ENCODE data around the gene CMC1.

DNA sequence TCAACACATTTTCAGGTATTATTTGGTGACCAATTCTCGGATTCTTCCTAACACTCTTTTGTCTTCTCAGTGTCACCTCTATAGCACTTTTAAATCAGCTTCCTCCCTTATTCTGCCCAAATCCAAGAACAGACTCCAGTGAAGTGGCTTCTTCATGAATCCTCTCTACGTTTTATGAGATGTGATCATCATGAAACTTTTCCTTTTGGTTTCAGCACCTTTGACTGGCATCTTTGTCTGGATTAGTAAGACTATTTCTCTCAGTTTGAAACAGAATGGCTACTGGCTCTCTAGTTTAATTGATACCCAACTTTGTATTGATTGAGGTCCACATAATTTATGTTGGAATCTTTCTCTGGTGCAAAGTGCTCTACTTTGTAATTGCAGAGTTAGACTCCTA, 45.6 kb downstream of the CMC1 start:
- TF ChIP-seq CTCF (IDR thresholded peaks at IDR 0.05) (no peak), POLR2A (IDR thresholded peaks at IDR 0.05) (no peak)

All from Peyer's patch (tissue), 4 donors.